PC-9 (cell line): ENCODE results near the gene ADSS1. TPM values are rescaled to one million over a fixed set of nuclear protein-coding genes. Genes with fewer than 3 reads are reported as not detected.

Experiments used
- BruUV-seq: library from RNA; stranded (reverse); fragments of 400-500 nt; replicated peaks from 2 replicates; lab custom pipeline; 2021; lab: Mats Ljungman, UMichigan
- CTCF ChIA-PET: fragments of 300-600 bp; sonication (Branson Sonifier 250); formaldehyde crosslinking; loops from one replicate; lab custom pipeline; 2022; ENCODE audit warnings: antibody characterized with exemption; lab: Charles Lee
- POLR2A ChIA-PET: fragments of 300-600 bp; sonication (Branson Sonifier 250); formaldehyde crosslinking; loops from one replicate; lab custom pipeline; 2022; ENCODE audit warnings: antibody characterized with exemption; ENCODE audit not compliant: unreplicated experiment; lab: Charles Lee
- DNase-seq, 2 experiments: peaks; one replicate each; pipeline versions ENCODE4 v3.0.0 to v3.0.0-alpha.2; 2015 to 2022; ENCODE audit warnings: mixed read lengths in 1 of 2
- H2AFZ ChIP-seq: fragments of 200-600 bp; sonication (generic); 2 replicates; pipeline ENCODE4 v1.8.1; 2017; ENCODE audit warnings: antibody characterized with exemption
- H3F3A ChIP-seq: fragments of 200-600 bp; sonication (generic); 2 replicates; pipeline ENCODE4 v1.8.1; 2017; ENCODE audit warnings: antibody characterized with exemption, mild to moderate bottlenecking, low read depth; ENCODE audit not compliant: insufficient read depth
- H3K27ac ChIP-seq: fragments of 200-600 bp; sonication (generic); 2 replicates; pipeline ENCODE4 v1.6.1; 2016; ENCODE audit warnings: mixed run types
- H3K27me3 ChIP-seq: fragments of 200-600 bp; sonication (generic); 2 replicates; pipeline ENCODE4 v1.6.1; 2016; ENCODE audit warnings: low read depth, mixed run types; ENCODE audit not compliant: insufficient read depth
- H3K36me3 ChIP-seq: fragments of 200-600 bp; sonication (generic); 2 replicates; pipeline ENCODE4 v1.6.1; 2016; ENCODE audit warnings: low read depth, mixed run types
- H3K4me1 ChIP-seq: fragments of 200-600 bp; sonication (generic); replicated peaks from 2 replicates; pipeline ENCODE4 v1.6.1; 2016; ENCODE audit warnings: mixed run types; ENCODE audit not compliant: insufficient read depth
- H3K4me2 ChIP-seq: fragments of 200-600 bp; sonication (generic); 2 replicates; pipeline ENCODE4 v1.6.1; 2017; ENCODE audit warnings: mixed run types
- H3K4me3 ChIP-seq: fragments of 200-600 bp; sonication (generic); 2 replicates; pipeline ENCODE4 v1.6.1; 2016; ENCODE audit warnings: mixed run types
- H3K79me2 ChIP-seq: fragments of 200-600 bp; sonication (generic); 2 replicates; pipeline ENCODE4 v1.6.1; 2017; ENCODE audit warnings: low read depth, mixed run types
- H3K9me2 ChIP-seq: fragments of 200-600 bp; sonication (generic); 2 replicates; pipeline ENCODE4 v1.8.1; 2017; ENCODE audit warnings: mild to moderate bottlenecking; ENCODE audit not compliant: insufficient read depth
- H3K9me3 ChIP-seq: fragments of 200-600 bp; sonication (generic); 2 replicates; pipeline ENCODE4 v1.8.1; 2016; ENCODE audit warnings: low read depth; ENCODE audit not compliant: insufficient read depth
- H4K20me1 ChIP-seq: fragments of 200-600 bp; sonication (generic); 2 replicates; pipeline ENCODE4 v1.8.1; 2017; ENCODE audit not compliant: insufficient read depth
- EZH2 ChIP-seq: fragments of 200-600 bp; sonication (generic); IDR thresholded peaks from 2 replicates; pipeline ENCODE4 v1.8.0; 2017; ENCODE audit warnings: antibody characterized with exemption, low read depth
- intact Hi-C: fragments of 100-400 bp; cut with micrococcal nuclease; formaldehyde crosslinking; loops from one replicate; pipeline ENCODE4 v1.10.0; 2022; ENCODE audit not compliant: unreplicated experiment
- total RNA-seq: library from RNA; stranded (reverse); gene quantifications from 2 replicates; pipeline ENCODE4 v1.2.3, GENCODE V29; 2021
- TF ChIP-seq, protein P1 (sequence below): fragments of 200-600 bp; sonication (generic); conservative IDR thresholded peaks from 2 replicates; pipeline ENCODE4 v1.6.1; 2017; ENCODE audit warnings: mixed run types, antibody characterized with exemption, mild to moderate bottlenecking, moderate library complexity

Gene ADSS1
- total RNA-seq, 1 experiment from 2014 or later, result 5.8 TPM

DNA sequence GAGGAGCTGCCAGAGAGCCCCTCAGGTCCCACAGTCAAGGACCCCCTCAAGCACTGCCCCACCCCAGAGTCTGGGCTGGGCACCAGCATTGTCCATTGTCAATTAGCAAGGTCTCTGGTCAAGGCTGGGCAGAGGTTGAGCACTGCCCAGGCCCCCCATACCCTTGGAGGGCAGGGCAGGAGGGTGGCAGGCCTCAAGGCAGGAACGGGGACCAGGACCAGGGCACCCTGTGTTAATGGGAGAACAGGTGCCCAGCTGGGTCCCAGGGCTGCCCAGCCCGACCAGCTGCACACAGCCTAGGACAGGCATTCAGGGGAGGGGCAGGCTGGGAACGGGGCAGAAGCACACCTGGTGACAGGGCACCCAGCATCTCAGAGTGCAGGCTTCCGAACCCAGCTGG, 47.3 kb downstream of the ADSS1 start:
- no TSS peak for BruUV-seq
- intact Hi-C loops, result no loop called here
- Histone ChIP-seq H3K27ac (no peak overlapping the region), H3K79me2 (no peaks in the 10 kb centered on the region), H2AFZ (no peak overlapping the region), H3K9me2 (no peaks in the 10 kb centered on the region), H3F3A (peaks cover 23% of the 10 kb centered on the region; the same call in 1 of the 2 replicates), H3K36me3 (no peaks in the 10 kb centered on the region; the same call in 1 of the 2 replicates), H3K4me1 (peaks cover 3% of the 10 kb centered on the region; the same call in 1 of the 2 replicates), H3K4me2 (no peak overlapping the region), H3K9me3 (no peaks in the 10 kb centered on the region), H4K20me1 (no peaks in the 10 kb centered on the region), H3K27me3 (no peaks in the 10 kb centered on the region), H3K4me3 (no peak overlapping the region)
- POLR2A ChIA-PET, result no interaction called here
- CTCF ChIA-PET, result no interaction called here
- TF ChIP-seq, protein P1, sequence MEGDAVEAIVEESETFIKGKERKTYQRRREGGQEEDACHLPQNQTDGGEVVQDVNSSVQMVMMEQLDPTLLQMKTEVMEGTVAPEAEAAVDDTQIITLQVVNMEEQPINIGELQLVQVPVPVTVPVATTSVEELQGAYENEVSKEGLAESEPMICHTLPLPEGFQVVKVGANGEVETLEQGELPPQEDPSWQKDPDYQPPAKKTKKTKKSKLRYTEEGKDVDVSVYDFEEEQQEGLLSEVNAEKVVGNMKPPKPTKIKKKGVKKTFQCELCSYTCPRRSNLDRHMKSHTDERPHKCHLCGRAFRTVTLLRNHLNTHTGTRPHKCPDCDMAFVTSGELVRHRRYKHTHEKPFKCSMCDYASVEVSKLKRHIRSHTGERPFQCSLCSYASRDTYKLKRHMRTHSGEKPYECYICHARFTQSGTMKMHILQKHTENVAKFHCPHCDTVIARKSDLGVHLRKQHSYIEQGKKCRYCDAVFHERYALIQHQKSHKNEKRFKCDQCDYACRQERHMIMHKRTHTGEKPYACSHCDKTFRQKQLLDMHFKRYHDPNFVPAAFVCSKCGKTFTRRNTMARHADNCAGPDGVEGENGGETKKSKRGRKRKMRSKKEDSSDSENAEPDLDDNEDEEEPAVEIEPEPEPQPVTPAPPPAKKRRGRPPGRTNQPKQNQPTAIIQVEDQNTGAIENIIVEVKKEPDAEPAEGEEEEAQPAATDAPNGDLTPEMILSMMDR, result no peak
- TF ChIP-seq EZH2, result no peak
- no peak for DNase-seq

DNA sequence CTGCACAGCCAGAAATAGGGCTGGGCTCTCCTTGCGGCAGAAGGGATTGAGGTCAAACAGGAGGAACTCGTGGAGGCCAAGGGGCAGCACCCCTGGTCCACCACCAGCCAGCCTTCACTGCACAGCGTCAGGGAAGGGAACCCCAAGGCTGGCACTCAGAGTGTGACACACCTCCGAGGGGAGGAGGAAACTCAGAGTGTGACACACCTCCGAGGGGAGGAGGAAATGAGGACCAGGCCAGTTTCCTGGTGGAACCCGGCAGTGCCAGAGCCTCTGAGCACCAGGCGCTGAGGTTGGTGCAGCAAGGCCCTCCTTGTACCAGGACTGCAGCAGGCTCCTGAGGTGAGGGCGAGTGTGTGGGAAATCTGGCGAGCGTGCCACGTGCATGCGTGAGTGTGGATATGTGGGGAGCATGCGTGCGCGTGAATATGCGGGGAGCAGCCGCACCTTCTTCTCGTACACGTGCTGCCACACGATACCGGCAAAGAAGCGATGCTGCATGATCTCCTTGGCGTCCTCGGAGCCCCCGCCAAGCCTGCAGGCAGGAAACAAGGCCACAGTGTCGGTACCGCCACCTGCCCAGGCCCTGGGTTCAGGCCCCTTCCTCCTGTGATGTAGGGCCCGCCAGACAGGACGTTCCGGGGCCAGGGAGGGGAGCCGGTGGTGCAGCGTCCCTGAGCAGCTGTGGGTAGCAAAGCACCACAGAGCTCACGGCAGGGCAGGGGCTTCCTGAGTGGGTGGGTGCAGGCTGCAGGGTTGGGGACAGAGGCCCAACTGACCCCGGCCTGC, 48.1 kb downstream of the ADSS1 start:
- no peak overlapping the region for H3K4me2 ChIP-seq
- H3K4me3 ChIP-seq, result no peak overlapping the region
- no peak overlapping the region for H2AFZ ChIP-seq
- no peaks in the 10 kb centered on the region for H3K9me3 ChIP-seq
- peaks cover 23% of the 10 kb centered on the region; the same call in 1 of the 2 replicates for H3F3A ChIP-seq
- intact Hi-C loops, result no loop called here
- no peak for TF ChIP-seq EZH2
- TF ChIP-seq, protein P1, result no peak
- no peak overlapping the region for H3K27ac ChIP-seq
- no peaks in the 10 kb centered on the region for H3K79me2 ChIP-seq
- H3K4me1 ChIP-seq, result peaks cover 3% of the 10 kb centered on the region; the same call in 1 of the 2 replicates
- no peaks in the 10 kb centered on the region for H4K20me1 ChIP-seq
- no peaks in the 10 kb centered on the region for H3K27me3 ChIP-seq
- ChIA-PET CTCF (no interaction called here), POLR2A (no interaction called here)
- no peak for DNase-seq
- no peaks in the 10 kb centered on the region for H3K9me2 ChIP-seq
- no peaks in the 10 kb centered on the region; the same call in 1 of the 2 replicates for H3K36me3 ChIP-seq
- no TSS peak for BruUV-seq

DNA sequence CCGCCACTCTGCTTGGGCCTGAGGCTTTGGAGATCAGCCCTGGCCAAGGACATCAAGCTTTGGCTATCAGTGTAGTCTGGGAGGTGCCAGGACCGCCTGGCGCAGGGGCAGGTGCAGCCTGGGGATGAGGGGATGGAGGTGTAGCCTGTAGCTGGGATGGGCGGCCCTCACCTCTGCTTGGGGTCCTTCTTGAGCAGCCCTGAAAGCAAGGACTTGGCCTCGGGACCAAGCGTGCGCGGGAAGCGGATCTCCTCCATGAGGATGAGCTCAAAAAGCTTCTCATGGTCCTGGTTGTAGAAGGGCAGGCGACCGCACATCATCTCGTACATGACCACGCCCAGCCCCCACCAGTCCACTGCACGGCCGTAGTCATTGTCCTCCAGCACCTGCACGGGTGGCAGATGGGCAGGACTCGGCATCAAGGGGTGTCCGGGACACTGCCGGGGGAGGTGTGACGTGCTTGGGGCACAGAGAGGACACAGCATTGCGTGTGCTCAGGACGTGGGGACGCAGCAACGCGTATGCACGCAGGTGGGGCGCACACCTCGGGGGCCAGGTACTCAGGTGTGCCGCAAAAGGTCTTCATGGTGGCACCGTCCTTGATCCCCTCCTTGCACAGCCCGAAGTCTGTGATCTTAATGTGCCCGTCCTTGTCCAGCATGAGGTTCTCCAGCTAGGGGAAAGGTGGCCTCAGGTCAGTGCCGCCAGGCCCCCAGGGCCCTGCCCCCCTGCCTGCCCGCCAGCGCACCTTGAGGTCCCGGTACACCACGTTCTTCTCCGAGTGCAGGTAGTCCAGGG, 48.9 kb downstream of the ADSS1 start:
- DNase-seq, result no peak
- no peak for TF ChIP-seq EZH2
- TF ChIP-seq, protein P1, result no peak
- BruUV-seq, result no TSS peak
- Histone ChIP-seq H3K79me2 (no peaks in the 10 kb centered on the region), H3K27me3 (no peaks in the 10 kb centered on the region), H3K9me2 (no peaks in the 10 kb centered on the region), H2AFZ (no peak overlapping the region), H3K36me3 (no peaks in the 10 kb centered on the region; the same call in 1 of the 2 replicates), H4K20me1 (no peaks in the 10 kb centered on the region), H3K4me3 (no peak overlapping the region), H3K4me1 (peaks cover 3% of the 10 kb centered on the region; the same call in 1 of the 2 replicates), H3K9me3 (no peaks in the 10 kb centered on the region), H3K4me2 (no peak overlapping the region), H3F3A (peaks cover 23% of the 10 kb centered on the region; the same call in 1 of the 2 replicates), H3K27ac (no peak overlapping the region)
- ChIA-PET CTCF (no interaction called here), POLR2A (no interaction called here)
- intact Hi-C loops, result no loop called here
